Measurements from ENCODE around the gene LFNG.

- TF ChIP-seq CTCF (IDR thresholded peaks at IDR 0.05) = no peak
- TF ChIP-seq EZH2 (IDR thresholded peaks at IDR 0.05; ENCODE audit: borderline replicate concordance, insufficient read depth, low read depth, low read length, poor library complexity, severe bottlenecking) = no peak
Observed at GRCh38 chr7:2497500-2498336, 21.9 kb upstream of the LFNG start.

Measured in B cell (primary cell).